Sigmoid colon (tissue), 4 donors: ENCODE results near the gene TMEM106C.

ENCODE experiments used
- CTCF ChIP-seq, 4 experiments: fragments of 450-650 bp in 3 of 4; fragments of 200-600 bp in 1 of 4; IDR thresholded peaks; one replicate each; pipeline ENCODE4 v1.5.1; 2016 to 2019; ENCODE audit warnings: antibody characterized with exemption in 4 of 4, mild to moderate bottlenecking in 3 of 4, moderate library complexity in 2 of 4
- POLR2AphosphoS5 ChIP-seq, 4 donors: sonication (generic); formaldehyde crosslinking; IDR thresholded peaks; one replicate each; pipeline ENCODE4 v1.6.1; 2017; ENCODE audit warnings: antibody characterized with exemption in 4 of 4

- TF ChIP-seq CTCF (IDR thresholded peaks at IDR 0.05) (no peak), POLR2AphosphoS5 (IDR thresholded peaks at IDR 0.05) (no peak)
These were observed 17.5 kb downstream of the TMEM106C start for GRCh38 chr12:47980779-47981495.
